NOMO-1 treated with dmso at 0.1 percent for 144 hours (cell line): ENCODE measurements around the gene HGS.
"Not testable (repeated sequence)": the region's sequence is repeated elsewhere in the genome, so short reads cannot be mapped to it uniquely, and the experiment has no call there.

Experiments
- DNase-seq: peaks from one replicate; lab custom pipeline; 2025; ENCODE audit not compliant: unreplicated experiment; lab: John Stamatoyannopoulos, UW

HGS gene

GRCh38 chr17:81656118-81656743 lies 27.6 kb upstream of the HGS start, which contains the start of gene PDE6G:
Gene PDE6G (minus strand): TSS chr17:81656542. CDS start chr17:81653305, 3,237 bp downstream.
- no peak for DNase-seq

DNA sequence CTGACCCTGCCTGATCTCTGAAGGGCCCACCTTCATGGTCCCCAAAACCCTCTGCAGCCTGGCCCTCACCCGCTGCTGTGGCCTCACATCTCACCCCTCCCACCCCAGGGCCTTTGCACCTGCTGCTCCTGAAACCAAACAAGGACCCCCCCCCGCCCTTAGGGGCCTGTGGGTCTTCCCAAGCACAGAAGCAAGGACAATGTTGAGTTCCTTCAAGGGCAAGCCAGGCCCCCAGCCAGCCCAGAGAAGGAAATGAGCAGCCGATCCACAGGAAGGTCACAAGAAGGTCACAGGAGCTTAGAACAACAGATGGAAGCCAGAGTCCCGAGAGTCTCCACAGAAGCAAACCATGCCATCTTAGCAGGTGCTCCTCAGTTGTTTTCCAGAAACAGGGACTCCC lies 27.0 kb upstream of the HGS start:
- no peak for DNase-seq

- DNase-seq: no peak
Observed at GRCh38 chr17:81659038-81659437, 24.8 kb upstream of the HGS start.

DNA sequence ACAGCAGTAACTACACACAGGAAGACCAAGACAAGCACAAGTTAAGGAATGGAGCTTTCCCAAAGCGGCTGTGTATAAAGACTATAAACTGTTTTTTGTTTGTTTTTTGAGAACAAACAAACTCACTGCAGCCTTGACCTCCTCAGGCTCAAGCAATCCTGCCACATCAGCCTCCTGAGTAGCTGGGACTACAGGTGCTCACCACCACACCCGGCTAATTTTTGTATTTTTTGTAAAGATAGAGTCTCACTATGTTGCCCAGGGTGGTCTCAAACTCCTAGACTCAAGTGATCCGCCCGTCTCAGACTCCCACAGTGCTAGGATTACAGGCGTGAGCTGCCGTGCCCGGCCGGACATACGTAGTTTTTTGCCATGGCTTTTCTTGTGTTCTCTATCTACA lies 23.4 kb upstream of the HGS start:
- DNase-seq: no peak

DNA sequence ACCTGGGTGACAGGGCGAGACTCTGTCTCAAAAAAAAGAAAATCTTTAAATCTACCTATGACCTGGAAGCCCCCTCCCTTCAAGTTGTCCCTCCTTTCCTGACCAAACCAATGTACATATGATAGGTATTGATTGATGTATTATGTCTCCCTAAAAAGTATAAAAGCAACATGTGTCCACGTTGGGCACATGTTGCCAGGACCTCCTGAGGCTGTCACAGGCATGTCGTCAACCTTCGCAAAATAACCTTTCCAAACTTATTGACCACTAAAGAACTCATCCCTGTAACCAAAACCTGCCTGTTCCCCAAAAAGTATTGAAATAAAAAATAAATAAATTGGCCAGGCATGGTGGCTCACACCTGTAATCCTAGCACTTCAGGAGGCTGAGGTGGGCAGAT lies 21.8 kb upstream of the HGS start:
- no peak for DNase-seq

GRCh38 chr17:81664051-81664470 lies 19.8 kb upstream of the HGS start:
- DNase-seq: no peak

- DNase-seq: no peak
Observed at GRCh38 chr17:81665205-81666091, 18.4 kb upstream of the HGS start.

DNA sequence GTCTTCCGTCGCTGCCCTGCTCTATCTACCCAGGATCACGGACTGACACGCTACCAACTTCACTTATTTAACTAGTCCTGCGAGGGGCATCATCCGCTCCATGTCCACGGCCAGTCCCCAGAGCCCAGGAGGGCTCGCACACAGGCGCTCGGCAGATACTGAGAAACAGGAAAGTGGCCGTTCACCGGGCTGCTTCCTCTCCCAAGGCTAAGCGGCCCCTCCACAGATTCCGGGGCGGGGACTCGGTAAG lies 17.8 kb upstream of the HGS start:
- DNase-seq: no peak

GRCh38 chr17:81666342-81667191 lies 17.2 kb upstream of the HGS start, which contains the start of the genes CCDC137 and OXLD1:
Gene CCDC137 (plus strand): TSS chr17:81666737. CDS start chr17:81666767, 30 bp downstream.
Gene OXLD1 (minus strand): TSS chr17:81666605. CDS start chr17:81666577, 28 bp downstream.
- DNase-seq: peak; percentile 93

- DNase-seq: peak; percentile 26
Observed at GRCh38 chr17:81667754-81668153, 16.1 kb upstream of the HGS start.

- DNase-seq: no peak
Observed at GRCh38 chr17:81672504-81672903, 11.3 kb upstream of the HGS start.

GRCh38 chr17:81672954-81673353 lies 10.9 kb upstream of the HGS start:
- no peak for DNase-seq

DNA sequence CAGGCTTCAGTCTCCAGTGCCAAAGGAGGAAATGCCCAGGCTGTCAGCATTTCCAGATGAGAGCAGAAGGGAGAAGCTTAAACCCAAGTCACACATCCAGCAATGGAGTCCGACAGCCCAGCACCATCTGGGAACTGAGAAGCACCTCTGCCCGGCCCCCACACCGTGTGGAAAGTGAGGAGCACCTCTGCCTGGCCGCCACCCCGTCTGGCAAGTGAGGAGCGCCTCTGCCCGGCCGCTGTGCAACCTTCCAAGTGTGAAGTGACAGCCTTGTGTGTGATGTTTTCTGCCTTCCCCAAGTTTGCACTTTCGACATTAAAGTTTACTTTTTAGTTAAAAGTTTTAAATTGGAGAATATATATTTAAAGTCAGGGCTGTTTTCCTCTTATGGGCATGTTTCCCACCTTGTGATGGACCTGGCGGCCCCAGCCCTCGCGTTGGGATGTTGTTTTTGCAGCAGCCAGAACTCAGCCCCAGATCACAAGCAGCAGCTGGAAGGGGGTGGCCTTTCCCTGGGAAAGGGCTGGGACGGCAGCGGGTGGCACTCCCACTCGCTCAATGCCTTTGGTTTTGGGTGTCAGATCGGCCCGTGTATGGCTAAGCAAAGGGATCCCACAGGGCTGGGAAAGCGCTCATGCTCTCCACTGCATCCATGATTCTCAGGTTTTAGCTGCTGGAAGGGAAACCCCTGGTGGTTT lies 10.1 kb upstream of the HGS start:
- DNase-seq: no peak

DNA sequence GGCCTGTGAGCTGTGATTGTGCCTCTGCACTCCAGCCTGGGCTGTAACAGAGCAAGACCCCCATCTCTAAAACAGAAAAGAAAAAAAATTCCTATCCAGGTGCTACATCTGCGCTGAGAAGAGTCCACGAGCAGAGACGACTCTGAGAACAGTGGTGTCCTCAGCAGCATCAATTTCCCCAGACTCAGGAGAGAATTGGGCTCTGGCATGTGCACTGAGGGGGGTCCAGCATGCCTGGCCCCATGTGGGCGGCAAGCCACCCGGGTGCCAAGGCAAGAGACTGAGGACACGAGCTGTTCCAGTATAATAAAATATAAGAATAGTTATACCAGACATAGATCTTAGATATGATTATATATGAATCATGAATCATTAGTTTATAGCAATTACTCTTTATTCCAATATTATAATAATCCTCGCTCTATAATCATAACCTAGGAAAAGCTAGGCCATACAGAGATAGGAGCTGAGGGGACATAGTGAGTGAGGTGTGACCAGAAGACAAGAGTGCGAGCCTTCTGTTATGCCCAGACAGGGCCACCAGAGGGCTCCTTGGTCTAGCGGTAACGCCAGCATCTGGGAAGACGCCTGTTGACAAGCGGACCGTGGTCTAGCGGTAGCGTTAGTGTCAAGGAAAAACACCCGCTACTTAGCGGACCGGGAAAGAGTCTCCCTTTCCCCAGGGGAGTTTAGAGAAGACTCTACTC lies 8.1 kb upstream of the HGS start:
- DNase-seq: not testable (repeated sequence)

- no peak for DNase-seq
Observed at GRCh38 chr17:81676906-81677305, 6.9 kb upstream of the HGS start.

- DNase-seq: no peak
Observed at GRCh38 chr17:81680150-81680549, 3.7 kb upstream of the HGS start.

DNA sequence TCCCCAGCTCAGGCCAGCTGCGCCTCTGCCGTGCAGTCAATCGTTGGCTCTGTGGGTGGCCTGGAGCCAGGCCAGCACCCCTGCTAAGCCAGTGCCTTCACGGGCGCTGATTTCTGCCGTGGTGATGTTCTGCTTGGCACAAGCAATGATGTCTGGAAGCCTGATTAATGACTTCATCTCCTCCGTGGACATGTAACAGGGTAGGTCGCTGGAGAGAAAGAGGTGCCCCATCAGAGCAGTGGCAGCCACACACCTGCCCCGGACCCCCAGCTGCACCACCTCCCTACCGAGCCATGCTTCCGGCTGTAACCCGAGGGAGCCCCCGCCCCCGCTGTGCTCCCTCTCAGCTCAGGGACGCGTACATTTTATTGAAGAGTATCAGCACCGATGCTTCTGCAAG lies 2.1 kb upstream of the HGS start:
- DNase-seq: no peak

DNA sequence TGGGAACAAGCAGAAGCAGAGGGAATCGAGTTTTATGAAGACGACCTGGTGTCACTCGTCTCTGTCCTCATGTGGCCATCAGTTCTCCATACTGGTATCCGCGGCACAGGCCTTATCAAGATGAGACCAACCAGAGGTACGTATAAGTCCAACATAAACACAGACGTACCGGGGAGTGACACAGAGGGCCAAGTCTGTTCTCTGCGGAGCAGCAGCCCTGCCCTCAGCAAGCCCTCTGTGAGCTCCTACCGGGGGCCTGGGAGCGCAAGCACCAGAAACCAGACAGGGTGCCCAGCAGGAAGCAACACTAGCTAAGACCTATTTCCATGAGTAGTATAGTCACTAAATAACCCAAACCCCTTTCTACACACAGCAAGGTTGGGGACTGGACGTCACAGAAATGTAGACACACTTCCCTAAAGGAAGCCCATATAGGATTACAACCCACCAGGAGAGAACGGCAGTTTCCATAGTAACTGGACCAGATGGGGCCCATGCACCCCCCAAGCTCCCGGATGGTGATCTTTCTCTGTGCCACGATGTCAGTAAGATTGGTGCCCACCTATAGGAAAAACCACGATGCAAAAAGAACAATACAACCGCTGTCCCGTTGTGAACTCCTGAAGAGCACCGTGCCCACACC lies 1.1 kb upstream of the HGS start:
- no peak for DNase-seq

DNA sequence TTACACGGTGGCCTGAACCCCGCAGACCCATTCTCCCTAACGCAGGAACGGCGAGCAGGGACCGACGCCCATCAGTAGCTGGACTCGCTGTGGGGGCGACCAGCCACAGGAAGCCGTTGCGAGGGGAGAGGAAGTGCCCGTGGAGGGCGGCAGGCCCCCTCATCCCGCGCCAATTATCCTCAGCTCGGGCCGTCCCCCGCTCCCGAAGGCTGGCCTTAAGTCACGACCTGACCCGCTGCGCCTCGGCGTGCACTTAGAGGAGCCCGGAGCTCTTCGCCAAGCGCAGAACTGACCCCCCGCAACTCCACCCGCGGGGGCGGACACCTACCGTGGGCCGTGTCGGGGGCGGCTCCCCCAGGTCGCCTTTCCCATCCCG lies 615 bp upstream of the HGS start:
- DNase-seq: no peak

GRCh38 chr17:81684442-81684911 lies 666 bp downstream of the HGS start:
- no peak for DNase-seq
